OCI-LY3 (cell line): Measurements from ENCODE around the gene SPECC1L.

Experiments
- CTCF ChIP-seq: fragments of 200-600, 300-600 bp; sonication (generic); IDR thresholded peaks from 2 replicates; pipeline ENCODE4 v1.5.1; 2014; ENCODE audit warnings: antibody characterized with exemption, low read length, low read depth
- EZH2phosphoT487 ChIP-seq: fragments of 200-600 bp; shearing (Covaris generic); IDR thresholded peaks from 2 replicates; pipeline ENCODE4 v1.6.1; 2018; ENCODE audit warnings: antibody characterized with exemption, mixed run types, low read depth

DNA sequence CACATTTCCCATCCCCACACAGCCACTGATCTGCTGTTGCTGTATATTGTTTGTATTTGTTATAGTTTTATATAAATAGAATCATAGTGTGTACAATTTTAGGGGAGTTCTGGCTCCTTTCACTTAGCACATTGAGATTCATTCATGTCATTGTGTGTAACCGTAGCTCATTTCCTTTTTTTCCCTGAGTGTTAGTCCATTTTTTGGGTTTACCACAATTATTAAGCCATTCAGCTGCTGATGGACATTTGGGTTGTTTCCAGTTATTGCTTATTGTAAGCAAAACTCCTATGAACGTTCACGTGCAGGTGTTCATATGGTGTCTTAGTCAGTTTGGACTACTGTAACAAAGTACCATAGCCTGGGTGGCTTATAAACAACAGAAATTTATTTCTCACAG lies 123.2 kb downstream of the SPECC1L start:
- TF ChIP-seq EZH2phosphoT487: no peak
- no peak for TF ChIP-seq CTCF
